HG02763 (cell line): Measurements from ENCODE around the gene MAN1C1.

Source experiments
- ATAC-seq: cut with Tn5 transposase; IDR thresholded peaks from one replicate; pipeline ENCODE4 v1.9.1; 2021; ENCODE audit warnings: mild to moderate bottlenecking, moderate library complexity; ENCODE audit not compliant: unreplicated experiment

MAN1C1 gene

GRCh38 chr1:25756215-25756614 is 139.6 kb downstream of the MAN1C1 start:
- no peak for ATAC-seq

DNA sequence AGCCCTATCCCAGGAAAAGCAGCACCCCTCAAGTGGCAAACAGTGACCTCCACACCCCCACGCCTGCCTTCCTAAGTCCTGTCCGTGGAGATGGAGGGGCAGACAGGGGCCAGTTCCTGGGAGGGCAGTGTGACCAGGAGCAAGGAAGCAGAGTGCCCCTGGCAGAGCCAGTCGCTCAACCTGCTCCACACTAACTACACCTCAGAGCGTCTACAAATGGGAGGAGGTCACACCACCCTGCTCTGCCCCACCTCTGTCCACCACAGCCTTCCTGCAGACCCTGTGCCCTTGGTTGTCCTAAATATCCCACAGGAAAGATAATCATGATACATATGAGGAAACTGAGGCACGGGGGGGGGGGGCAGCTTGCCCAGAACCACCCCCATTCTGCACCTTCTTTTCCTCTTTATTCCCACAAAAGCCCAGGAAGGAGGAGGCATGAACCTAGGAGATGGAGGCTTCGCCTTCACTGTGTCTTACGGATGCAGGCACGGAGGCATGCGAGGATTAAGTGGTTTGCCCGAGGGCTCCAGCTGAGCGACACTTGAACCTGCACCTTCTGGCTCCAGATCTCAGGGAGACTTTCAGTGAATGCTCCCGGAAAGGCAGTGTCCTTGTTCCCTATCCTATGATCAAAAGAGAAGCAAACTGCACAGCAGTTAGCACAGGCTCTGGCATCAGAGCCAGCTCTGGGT is 140.7 kb downstream of the MAN1C1 start:
- no peak for ATAC-seq

DNA sequence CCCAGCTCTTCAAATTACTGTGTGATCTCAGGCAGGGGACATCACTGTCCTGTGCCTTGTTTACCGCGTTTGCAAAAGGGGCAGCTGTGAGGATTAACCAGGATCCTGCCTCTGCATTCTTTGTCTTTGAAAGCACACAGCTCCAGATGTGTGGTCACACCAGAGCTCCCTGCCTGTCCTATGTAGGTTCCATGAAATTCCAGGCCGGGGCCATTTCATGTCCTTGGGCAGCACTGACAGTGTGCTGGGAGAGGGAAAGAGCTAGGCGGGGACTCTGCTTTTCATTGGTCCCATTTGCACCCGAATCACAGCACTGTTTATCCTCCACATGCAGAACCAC is 141.2 kb downstream of the MAN1C1 start:
- no peak for ATAC-seq

DNA sequence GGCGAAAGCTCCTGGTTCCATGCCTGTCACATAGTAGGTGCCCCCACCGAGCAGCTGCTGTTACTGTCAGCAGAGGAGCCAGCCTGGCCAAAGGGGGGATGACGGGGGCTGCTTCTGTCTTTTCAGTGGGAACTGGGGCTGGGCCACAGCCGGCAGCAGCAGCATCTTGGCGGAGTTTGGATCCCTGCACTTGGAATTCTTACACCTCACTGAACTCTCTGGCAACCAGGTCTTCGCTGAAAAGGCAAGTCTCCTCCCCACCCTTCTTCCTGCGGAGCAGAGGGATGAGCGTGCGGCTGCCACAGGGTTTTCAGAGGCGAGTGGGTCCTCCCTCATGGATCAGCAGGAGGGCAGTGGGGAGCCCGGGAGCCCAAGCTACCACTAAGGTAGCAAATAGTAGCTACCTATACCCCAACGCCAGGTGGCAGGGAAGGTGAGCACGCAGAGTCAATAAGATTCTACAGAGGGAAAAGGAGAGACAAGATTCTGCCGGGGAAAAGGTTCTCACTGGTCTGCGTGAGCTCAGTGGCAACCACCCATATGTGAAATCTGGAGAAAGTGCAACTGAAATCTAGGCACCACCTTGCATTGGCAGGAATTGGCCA is 142.0 kb downstream of the MAN1C1 start:
- ATAC-seq = no peak

GRCh38 chr1:25760122-25760719 is 143.6 kb downstream of the MAN1C1 start:
- no peak for ATAC-seq

DNA sequence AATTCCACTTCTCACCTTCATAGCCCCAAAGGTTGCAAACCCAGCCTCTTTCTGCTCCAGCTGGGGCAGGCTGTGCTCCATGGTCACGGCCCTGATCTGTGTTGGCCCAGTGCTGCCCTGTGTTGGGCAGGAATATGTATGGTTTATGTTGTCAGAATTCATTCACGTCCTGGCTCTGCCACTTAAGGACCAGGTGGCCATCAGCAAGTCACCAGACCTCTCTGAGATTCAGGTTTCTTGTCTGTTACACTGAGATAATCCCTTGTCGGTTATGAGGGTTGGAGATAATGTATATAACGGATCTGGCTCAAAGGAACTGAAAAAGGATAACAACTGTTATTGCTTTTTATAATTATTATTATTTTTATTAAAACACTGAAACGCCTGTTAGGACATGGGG is 144.3 kb downstream of the MAN1C1 start:
- ATAC-seq = no peak

GRCh38 chr1:25763493-25763892 is 146.9 kb downstream of the MAN1C1 start:
- no peak for ATAC-seq

DNA sequence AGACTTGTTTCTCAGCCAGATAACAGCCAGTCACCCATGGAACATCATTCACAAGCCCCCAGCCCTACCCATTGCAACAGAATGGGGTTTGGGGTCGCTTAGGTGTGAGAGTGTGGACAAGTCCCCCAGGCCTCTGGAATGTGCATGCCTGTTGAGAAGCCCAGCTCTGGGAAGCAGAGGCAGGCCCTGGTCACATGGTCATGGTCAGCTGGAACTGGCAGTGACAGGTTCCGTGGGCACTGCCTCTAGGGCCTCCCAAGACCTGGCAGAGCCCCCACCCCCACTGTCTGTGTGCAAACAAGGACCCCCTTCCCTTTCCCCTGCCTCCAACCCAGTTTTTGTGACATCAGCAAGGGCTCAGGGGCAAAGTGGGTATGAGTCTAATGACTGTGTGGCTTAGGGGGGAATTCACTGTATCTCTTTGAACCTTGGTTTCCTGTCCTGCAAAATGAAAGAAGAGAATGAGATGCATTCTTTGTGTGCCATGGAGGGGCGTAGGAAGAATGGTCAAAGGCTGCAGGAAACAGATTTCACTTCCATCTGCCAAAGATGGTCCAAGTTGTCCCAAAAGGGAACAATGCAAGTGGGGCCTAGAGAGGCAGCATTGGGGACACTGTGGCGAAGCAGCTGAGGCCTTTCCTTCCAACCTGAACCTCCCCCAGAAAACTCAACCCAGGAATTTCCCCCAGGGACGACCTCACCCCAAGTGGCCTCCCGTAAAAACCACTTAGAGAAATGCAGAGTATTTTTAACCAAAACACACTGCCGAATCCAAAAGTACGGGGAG is 148.7 kb downstream of the MAN1C1 start:
- ATAC-seq = no peak

GRCh38 chr1:25765923-25766589 is 149.5 kb downstream of the MAN1C1 start:
- ATAC-seq = no peak

DNA sequence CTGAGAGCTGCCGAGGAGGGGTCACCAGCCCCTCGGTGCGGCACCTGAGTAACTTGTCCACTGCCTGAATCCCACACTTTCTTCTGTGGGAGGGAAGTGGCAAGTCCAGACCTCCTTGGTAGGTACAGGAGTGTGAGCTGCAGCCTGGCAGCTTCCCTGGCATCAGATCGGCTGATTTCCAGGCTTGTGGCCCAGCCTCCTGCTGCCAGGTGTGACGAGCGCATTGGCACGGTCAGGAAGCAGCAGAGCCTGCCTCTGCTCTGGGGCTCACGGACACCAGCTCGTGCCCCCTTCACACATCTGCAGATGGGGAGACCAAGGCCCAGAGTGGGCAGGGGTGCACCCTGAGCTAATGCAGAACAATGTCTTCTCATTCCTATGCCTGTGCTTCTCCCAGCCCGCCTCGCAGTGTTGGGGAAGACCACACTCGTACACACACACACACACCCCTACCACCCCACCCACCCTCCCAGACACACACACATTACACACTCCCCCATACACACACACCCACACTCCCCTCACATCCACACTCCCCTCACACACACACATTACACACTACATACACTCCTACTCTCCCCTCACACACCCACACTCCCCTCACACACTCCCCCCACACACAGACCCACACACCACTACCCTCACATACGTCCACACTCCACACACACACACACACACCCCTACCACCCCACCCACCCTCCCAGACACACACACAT is 150.3 kb downstream of the MAN1C1 start:
- no peak for ATAC-seq

GRCh38 chr1:25767437-25767770 is 150.8 kb downstream of the MAN1C1 start:
- ATAC-seq = no peak

DNA sequence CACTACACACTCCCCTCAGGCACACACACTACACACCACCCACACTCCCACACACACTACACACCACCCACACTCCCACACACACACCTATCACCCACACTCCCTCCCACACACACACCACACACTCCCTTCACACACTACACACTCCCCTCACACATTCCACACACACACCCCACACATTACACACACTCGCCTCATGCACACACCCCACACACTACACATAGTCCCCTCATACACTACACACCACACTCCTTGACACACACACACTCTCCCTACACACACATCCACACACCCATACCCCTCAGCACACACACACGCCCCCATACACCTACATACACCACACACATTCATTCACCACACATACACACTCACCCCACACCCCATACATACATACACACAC is 152.4 kb downstream of the MAN1C1 start:
- ATAC-seq = no peak

DNA sequence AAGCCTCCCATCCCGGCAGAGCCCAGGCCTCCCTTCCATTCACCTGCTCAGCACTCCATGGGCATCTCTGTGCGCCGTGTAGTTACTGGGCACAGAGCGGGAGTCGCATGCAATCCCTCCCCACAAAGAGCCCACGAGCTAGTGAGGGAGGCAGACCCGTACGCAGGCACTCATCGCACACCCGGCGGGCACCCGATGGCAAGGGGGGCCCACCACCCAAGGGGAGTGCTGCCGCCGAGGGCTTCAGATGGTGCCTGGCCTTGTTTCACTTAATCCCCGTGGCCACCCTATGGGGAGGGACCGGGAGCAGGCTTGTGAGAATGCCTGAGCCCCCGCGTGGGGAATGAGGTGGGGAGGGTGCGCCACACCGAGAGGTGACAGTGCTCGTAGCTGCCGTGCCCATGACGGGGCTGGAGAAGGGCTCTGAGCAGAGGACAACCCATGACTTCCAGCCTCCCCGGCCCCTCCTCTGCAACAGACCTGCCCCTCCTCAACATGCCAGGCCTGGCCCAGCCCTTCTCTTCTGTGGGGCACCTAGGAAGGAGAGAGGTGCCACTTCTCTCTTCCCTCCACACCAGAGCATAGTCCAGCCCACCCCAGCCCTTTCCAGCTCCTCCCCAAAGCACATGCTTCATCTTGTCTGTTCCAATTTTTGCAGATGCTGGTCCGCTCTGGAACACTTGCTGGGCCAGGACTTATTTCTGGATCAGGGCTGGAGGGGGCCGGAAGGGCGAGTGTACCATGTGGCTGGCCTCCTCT is 153.2 kb downstream of the MAN1C1 start:
- no peak for ATAC-seq

- ATAC-seq = no peak
Observed at GRCh38 chr1:25770541-25771220, 154.1 kb downstream of the MAN1C1 start.

GRCh38 chr1:25771221-25772114 is 154.9 kb downstream of the MAN1C1 start:
- no peak for ATAC-seq

GRCh38 chr1:25772164-25772563 is 155.6 kb downstream of the MAN1C1 start:
- no peak for ATAC-seq

- no peak for ATAC-seq
Observed at GRCh38 chr1:25772692-25773245, 156.2 kb downstream of the MAN1C1 start.

GRCh38 chr1:25773441-25774125 is 157.0 kb downstream of the MAN1C1 start:
- no peak for ATAC-seq
